PFSK-1 (cell line): ENCODE measurements around the gene XXYLT1.

Source experiments
- FOXP2 ChIP-seq: optimal IDR thresholded peaks from 2 replicates; pipeline ENCODE3; 2011; ENCODE audit warnings: borderline replicate concordance, control low read depth, inconsistent platforms; ENCODE audit not compliant: insufficient read depth; ENCODE audit errors: extremely low read length, extremely low read depth
- POLR2AphosphoS5 ChIP-seq: IDR thresholded peaks from 2 replicates; pipeline ENCODE4 v1.6.1; 2012; ENCODE audit warnings: low read depth, mild to moderate bottlenecking, control low read depth, low read length, moderate library complexity
- SIN3A ChIP-seq: IDR thresholded peaks from 2 replicates; pipeline ENCODE4 v1.6.1; 2012; ENCODE audit warnings: mild to moderate bottlenecking, low read length, moderate library complexity, borderline replicate concordance; ENCODE audit not compliant: insufficient read depth
- TAF1 ChIP-seq: IDR thresholded peaks from 2 replicates; pipeline ENCODE4 v1.6.1; 2012; ENCODE audit warnings: low read length, control low read depth, borderline replicate concordance; ENCODE audit not compliant: insufficient read depth
- TF ChIP-seq, protein P1 (sequence below), 2 experiments: IDR thresholded peaks; 2 replicates each; pipeline versions ENCODE4 v1.6.1 to v1.8.0; 2011 to 2012; ENCODE audit warnings: low read depth in 2 of 2, low read length in 2 of 2, control low read depth in 1 of 2, inconsistent platforms in 1 of 2, mild to moderate bottlenecking in 1 of 2, moderate library complexity in 1 of 2; ENCODE audit not compliant: insufficient read depth in 1 of 2

XXYLT1 gene

DNA sequence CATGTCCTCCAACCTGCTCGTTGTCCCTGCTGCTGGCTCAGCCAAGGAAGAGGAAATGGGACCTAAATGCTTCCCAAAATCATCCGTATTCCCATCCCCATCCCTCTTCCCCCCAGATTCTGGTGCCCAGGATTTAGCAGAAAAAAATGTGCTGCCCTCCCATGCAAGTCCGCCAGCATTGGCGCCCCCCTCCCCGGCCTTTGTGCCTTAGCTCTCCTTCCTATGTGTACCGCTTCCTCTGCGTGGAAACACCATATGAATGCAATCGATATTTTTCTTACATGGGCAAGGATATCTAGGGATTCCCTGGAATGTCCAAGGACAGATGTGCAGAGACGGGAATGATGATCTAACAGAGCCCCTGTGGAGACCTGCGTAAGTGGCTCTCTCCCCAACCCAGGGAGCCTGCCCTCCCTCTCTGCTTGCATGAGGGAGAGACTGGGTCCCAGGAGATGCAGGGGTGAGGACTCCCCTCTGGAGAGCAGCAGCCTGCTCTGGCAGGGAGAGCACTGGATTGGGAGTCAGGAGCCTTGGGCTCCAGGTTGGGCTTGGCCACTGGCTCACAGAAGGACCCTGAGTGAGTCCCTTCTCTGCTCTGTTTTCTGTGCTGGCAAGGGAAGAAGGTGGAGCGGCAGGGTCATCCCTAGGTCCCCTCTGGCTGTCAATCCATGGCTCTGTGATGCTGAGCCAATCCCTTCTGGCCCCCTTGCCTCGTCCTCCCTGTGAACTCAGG, 227.2 kb downstream of the XXYLT1 start:
- no peak for TF ChIP-seq TAF1
- TF ChIP-seq POLR2AphosphoS5: no peak
- TF ChIP-seq FOXP2: no peak
- no peak for TF ChIP-seq SIN3A
- TF ChIP-seq, protein P1, sequence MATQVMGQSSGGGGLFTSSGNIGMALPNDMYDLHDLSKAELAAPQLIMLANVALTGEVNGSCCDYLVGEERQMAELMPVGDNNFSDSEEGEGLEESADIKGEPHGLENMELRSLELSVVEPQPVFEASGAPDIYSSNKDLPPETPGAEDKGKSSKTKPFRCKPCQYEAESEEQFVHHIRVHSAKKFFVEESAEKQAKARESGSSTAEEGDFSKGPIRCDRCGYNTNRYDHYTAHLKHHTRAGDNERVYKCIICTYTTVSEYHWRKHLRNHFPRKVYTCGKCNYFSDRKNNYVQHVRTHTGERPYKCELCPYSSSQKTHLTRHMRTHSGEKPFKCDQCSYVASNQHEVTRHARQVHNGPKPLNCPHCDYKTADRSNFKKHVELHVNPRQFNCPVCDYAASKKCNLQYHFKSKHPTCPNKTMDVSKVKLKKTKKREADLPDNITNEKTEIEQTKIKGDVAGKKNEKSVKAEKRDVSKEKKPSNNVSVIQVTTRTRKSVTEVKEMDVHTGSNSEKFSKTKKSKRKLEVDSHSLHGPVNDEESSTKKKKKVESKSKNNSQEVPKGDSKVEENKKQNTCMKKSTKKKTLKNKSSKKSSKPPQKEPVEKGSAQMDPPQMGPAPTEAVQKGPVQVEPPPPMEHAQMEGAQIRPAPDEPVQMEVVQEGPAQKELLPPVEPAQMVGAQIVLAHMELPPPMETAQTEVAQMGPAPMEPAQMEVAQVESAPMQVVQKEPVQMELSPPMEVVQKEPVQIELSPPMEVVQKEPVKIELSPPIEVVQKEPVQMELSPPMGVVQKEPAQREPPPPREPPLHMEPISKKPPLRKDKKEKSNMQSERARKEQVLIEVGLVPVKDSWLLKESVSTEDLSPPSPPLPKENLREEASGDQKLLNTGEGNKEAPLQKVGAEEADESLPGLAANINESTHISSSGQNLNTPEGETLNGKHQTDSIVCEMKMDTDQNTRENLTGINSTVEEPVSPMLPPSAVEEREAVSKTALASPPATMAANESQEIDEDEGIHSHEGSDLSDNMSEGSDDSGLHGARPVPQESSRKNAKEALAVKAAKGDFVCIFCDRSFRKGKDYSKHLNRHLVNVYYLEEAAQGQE (IDR thresholded peaks at IDR 0.05; ENCODE audit: insufficient read depth in 1 of 2, low read depth in 2 of 2, low read length in 2 of 2): no peak

- no peak for TF ChIP-seq TAF1
- TF ChIP-seq, protein P1 (IDR thresholded peaks at IDR 0.05; ENCODE audit: insufficient read depth in 1 of 2, low read depth in 2 of 2, low read length in 2 of 2): no peak
- no peak for TF ChIP-seq SIN3A
- TF ChIP-seq POLR2AphosphoS5: no peak
- TF ChIP-seq FOXP2: no peak
Observed at GRCh38 chr3:195042743-195043606, 228.0 kb downstream of the XXYLT1 start.

GRCh38 chr3:195041871-195042742, 228.9 kb downstream of the XXYLT1 start:
- TF ChIP-seq FOXP2 (no peak), SIN3A (no peak), POLR2AphosphoS5 (no peak), TAF1 (no peak)
- TF ChIP-seq, protein P1 (IDR thresholded peaks at IDR 0.05; ENCODE audit: insufficient read depth in 1 of 2, low read depth in 2 of 2, low read length in 2 of 2): no peak

GRCh38 chr3:195040773-195041520, 230.0 kb downstream of the XXYLT1 start:
- TF ChIP-seq TAF1 (no peak), POLR2AphosphoS5 (no peak), FOXP2 (no peak), SIN3A (no peak)
- TF ChIP-seq, protein P1 (IDR thresholded peaks at IDR 0.05; ENCODE audit: insufficient read depth in 1 of 2, low read depth in 2 of 2, low read length in 2 of 2): no peak
